Urinary bladder (tissue), 4 donors: ENCODE measurements around the gene AIF1. TPM values are rescaled to one million over a fixed set of nuclear protein-coding genes. Genes with fewer than 3 reads are reported as not detected.

Experiments
- DNase-seq: peaks from one replicate; pipeline ENCODE4 v3.0.0-alpha.2; 2015; ENCODE audit errors: extremely low spot score
- H3K27ac ChIP-seq: one replicate; pipeline ENCODE4 v1.5.1; 2013; ENCODE audit warnings: low read depth, mild to moderate bottlenecking, moderate library complexity
- H3K36me3 ChIP-seq: one replicate; pipeline ENCODE4 v1.6.1; 2013; ENCODE audit warnings: mild to moderate bottlenecking, moderate library complexity; ENCODE audit not compliant: insufficient read depth
- H3K4me1 ChIP-seq: one replicate; pipeline ENCODE4 v1.6.1; 2013; ENCODE audit warnings: mild to moderate bottlenecking, moderate library complexity; ENCODE audit not compliant: insufficient read depth
- H3K4me3 ChIP-seq: one replicate; pipeline ENCODE4 v1.5.1; 2013; ENCODE audit warnings: low read depth, low read length
- WGBS: extraction: QIAGEN DNeasy Blood & Tissue Kit; methylation state at CpG from one replicate; pipeline ENCODE4 v1.1.7; 2013; 5-methylcytosine and 5-hydroxymethylcytosine counted together
- polyA plus RNA-seq: library from polyadenylated mRNA; stranded (reverse); fragments of 200-250 nt; gene quantifications from one replicate; pipeline ENCODE4 v1.2.3, GENCODE V29; 2013
- total RNA-seq: library from RNA; depleted of rRNA; stranded (reverse); fragments of >200 nt; gene quantifications from one replicate; pipeline ENCODE4 v1.2.3, GENCODE V29; 2014
- donor health status: healthy with polysubstance abuse.
- donor health status: healthy.

AIF1 gene
- 42.6 TPM for total RNA-seq
- polyA plus RNA-seq: 41.7 TPM

DNA sequence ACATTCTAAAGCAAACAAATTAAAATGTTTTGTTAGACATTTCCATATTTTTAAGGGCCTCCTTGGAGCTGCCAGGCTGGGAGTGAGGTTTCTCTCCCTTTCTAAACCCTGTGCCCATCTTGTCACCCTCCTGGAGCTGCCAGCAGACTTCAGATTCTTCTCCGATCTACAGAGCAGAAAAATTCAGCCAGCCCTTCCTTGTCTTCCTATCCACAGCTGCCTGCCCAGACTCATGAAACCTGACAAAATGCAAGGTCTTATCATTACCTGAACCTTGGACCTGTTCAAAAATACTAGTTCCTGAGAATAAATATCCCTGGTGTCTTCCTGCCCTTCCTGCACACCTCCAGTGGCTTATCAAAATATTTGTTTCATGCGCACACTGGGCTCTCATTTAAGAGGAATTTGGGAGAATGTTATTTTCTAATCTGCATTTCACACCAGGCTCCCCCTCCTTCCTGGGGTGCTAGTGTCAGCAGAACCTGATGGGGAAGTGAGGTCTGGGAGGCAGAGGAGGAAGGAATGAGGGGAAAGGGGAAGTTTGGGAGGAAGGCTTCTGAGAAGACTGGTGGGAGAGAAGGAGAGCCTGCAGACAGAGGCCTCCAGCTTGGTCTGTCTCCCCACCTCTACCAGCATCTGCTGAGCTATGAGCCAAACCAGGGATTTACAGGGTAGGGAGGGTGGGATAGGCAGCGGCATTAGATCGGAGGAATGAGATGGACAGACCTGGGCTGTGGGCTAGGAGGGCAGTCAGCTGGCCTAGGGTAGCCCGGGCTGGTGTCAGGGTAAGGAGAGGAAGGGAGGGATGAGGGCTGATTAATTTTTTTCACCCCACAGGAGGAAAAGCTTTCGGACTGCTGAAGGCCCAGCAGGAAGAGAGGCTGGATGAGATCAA, at the start of gene AIF1:
Gene AIF1 (plus strand): TSS at position 551 of the 895 bp plus-strand sequence. CDS start 96 bp downstream, at position 647.
- 63% methylated on average over 6 of the region's 6 CpGs for WGBS
- no peak within 1 kb of the TSS for H3K27ac ChIP-seq
- no peaks in the 10 kb centered on the region for H3K36me3 ChIP-seq
- no peak for DNase-seq
- no peak within 1 kb of the TSS for H3K4me3 ChIP-seq
- peaks cover 1% of the 10 kb centered on the region for H3K4me1 ChIP-seq

- 43% methylated on average over 9 of the region's 9 CpGs for WGBS
- Histone ChIP-seq H3K27ac (no peak overlapping the region), H3K36me3 (no peaks in the 10 kb centered on the region), H3K4me1 (no peaks in the 10 kb centered on the region), H3K4me3 (no peak overlapping the region)
- DNase-seq: no peak
These were observed 47.3 kb upstream of the AIF1 start for GRCh38 chr6:31567531-31568370.

GRCh38 chr6:31568537-31568961, 46.5 kb upstream of the AIF1 start:
- no peak overlapping the region for H3K27ac ChIP-seq
- no peak for DNase-seq
- 69% methylated on average over 3 of the region's 3 CpGs for WGBS
- no peaks in the 10 kb centered on the region for H3K36me3 ChIP-seq
- no peak overlapping the region for H3K4me3 ChIP-seq
- no peaks in the 10 kb centered on the region for H3K4me1 ChIP-seq

DNA sequence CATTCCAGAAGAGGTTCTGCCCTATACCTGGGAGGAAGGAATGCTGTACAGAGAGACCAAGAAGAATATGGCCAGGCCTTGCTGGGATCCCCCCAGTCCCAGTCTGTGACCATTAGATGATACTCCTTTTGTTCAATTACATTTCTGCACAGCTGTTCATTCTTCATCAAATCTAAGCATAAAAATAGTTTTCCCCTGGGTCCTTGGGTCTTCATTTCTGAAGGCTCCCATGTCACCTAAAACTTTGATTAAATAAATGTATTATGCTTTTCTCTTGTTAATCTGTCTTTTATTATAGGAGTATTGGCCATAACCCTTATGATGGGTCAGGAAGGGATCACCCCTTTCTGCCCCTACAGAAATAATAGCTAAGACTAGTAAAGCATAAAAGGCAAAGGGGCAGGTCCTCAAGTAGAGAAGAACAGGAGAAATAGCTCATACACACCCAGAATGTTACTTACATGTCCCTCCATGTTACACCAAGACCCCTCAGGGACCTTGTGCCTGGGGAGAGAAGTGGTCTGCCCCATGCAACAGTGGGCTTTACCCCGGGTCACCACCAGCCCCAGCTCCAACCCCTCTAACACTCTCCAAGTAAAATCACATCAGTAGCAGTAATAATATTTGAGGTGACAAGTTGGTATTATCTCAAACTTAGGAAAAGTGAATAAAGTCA, 45.0 kb upstream of the AIF1 start:
- Histone ChIP-seq H3K27ac (no peak overlapping the region), H3K4me3 (no peak overlapping the region), H3K36me3 (no peaks in the 10 kb centered on the region), H3K4me1 (no peaks in the 10 kb centered on the region)
- DNase-seq: no peak
- 79% methylated on average over 1 of the region's 1 CpG for WGBS

DNA sequence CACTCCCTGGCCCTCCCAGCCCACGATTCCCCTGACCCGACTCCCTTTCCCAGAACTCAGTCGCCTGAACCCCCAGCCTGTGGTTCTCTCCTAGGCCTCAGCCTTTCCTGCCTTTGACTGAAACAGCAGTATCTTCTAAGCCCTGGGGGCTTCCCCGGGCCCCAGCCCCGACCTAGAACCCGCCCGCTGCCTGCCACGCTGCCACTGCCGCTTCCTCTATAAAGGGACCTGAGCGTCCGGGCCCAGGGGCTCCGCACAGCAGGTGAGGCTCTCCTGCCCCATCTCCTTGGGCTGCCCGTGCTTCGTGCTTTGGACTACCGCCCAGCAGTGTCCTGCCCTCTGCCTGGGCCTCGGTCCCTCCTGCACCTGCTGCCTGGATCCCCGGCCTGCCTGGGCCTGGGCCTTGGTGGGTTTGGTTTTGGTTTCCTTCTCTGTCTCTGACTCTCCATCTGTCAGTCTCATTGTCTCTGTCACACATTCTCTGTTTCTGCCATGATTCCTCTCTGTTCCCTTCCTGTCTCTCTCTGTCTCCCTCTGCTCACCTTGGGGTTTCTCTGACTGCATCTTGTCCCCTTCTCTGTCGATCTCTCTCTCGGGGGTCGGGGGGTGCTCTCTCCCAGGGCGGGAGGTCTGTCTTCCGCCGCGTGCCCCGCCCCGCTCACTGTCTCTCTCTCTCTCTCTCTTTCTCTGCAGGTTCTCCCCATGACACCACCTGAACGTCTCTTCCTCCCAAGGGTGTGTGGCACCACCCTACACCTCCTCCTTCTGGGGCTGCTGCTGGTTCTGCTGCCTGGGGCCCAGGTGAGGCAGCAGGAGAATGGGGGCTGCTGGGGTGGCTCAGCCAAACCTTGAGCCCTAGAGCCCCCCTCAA, 42.8 kb upstream of the AIF1 start, which contains the start of gene LTA:
Gene LTA (plus strand): TSS at position 249 of the 871 bp plus-strand sequence. CDS start 454 bp downstream, at position 703.
- no peaks in the 10 kb centered on the region for H3K4me1 ChIP-seq
- DNase-seq: no peak
- no peak within 1 kb of the TSS for H3K4me3 ChIP-seq
- H3K27ac ChIP-seq: no peak within 1 kb of the TSS
- H3K36me3 ChIP-seq: no peaks in the 10 kb centered on the region
- 82% methylated on average over 27 of the region's 27 CpGs for WGBS

DNA sequence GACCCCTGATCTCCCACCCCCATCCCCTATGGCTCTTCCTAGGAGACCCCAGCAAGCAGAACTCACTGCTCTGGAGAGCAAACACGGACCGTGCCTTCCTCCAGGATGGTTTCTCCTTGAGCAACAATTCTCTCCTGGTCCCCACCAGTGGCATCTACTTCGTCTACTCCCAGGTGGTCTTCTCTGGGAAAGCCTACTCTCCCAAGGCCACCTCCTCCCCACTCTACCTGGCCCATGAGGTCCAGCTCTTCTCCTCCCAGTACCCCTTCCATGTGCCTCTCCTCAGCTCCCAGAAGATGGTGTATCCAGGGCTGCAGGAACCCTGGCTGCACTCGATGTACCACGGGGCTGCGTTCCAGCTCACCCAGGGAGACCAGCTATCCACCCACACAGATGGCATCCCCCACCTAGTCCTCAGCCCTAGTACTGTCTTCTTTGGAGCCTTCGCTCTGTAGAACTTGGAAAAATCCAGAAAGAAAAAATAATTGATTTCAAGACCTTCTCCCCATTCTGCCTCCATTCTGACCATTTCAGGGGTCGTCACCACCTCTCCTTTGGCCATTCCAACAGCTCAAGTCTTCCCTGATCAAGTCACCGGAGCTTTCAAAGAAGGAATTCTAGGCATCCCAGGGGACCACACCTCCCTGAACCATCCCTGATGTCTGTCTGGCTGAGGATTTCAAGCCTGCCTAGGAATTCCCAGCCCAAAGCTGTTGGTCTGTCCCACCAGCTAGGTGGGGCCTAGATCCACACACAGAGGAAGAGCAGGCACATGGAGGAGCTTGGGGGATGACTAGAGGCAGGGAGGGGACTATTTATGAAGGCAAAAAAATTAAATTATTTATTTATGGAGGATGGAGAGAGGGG, 41.6 kb upstream of the AIF1 start:
- H3K4me3 ChIP-seq: no peak overlapping the region
- H3K27ac ChIP-seq: no peak overlapping the region
- 85% methylated on average over 9 of the region's 9 CpGs for WGBS
- DNase-seq: no peak
- no peaks in the 10 kb centered on the region for H3K36me3 ChIP-seq
- no peaks in the 10 kb centered on the region for H3K4me1 ChIP-seq

DNA sequence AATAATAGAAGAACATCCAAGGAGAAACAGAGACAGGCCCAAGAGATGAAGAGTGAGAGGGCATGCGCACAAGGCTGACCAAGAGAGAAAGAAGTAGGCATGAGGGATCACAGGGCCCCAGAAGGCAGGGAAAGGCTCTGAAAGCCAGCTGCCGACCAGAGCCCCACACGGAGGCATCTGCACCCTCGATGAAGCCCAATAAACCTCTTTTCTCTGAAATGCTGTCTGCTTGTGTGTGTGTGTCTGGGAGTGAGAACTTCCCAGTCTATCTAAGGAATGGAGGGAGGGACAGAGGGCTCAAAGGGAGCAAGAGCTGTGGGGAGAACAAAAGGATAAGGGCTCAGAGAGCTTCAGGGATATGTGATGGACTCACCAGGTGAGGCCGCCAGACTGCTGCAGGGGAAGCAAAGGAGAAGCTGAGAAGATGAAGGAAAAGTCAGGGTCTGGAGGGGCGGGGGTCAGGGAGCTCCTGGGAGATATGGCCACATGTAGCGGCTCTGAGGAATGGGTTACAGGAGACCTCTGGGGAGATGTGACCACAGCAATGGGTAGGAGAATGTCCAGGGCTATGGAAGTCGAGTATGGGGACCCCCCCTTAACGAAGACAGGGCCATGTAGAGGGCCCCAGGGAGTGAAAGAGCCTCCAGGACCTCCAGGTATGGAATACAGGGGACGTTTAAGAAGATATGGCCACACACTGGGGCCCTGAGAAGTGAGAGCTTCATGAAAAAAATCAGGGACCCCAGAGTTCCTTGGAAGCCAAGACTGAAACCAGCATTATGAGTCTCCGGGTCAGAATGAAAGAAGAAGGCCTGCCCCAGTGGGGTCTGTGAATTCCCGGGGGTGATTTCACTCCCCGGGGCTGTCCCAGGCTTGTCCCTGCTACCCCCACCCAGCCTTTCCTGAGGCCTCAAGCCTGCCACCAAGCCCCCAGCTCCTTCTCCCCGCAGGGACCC, 40.6 kb upstream of the AIF1 start:
- H3K36me3 ChIP-seq: no peaks in the 10 kb centered on the region
- no peak overlapping the region for H3K4me3 ChIP-seq
- no peaks in the 10 kb centered on the region for H3K4me1 ChIP-seq
- no peak overlapping the region for H3K27ac ChIP-seq
- no peak for DNase-seq
- 83% methylated on average over 14 of the region's 14 CpGs for WGBS

DNA sequence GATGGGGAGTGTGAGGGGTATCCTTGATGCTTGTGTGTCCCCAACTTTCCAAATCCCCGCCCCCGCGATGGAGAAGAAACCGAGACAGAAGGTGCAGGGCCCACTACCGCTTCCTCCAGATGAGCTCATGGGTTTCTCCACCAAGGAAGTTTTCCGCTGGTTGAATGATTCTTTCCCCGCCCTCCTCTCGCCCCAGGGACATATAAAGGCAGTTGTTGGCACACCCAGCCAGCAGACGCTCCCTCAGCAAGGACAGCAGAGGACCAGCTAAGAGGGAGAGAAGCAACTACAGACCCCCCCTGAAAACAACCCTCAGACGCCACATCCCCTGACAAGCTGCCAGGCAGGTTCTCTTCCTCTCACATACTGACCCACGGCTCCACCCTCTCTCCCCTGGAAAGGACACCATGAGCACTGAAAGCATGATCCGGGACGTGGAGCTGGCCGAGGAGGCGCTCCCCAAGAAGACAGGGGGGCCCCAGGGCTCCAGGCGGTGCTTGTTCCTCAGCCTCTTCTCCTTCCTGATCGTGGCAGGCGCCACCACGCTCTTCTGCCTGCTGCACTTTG, 39.6 kb upstream of the AIF1 start, which contains the start of gene TNF:
Gene TNF (plus strand): TSS at position 231 of the 567 bp plus-strand sequence. CDS start 177 bp downstream, at position 408.
- 42% methylated on average over 19 of the region's 19 CpGs for WGBS
- Histone ChIP-seq H3K36me3 (no peaks in the 10 kb centered on the region), H3K4me3 (peak within 1 kb of the TSS; percentile 1), H3K27ac (no peak within 1 kb of the TSS), H3K4me1 (no peaks in the 10 kb centered on the region)
- DNase-seq: no peak

DNA sequence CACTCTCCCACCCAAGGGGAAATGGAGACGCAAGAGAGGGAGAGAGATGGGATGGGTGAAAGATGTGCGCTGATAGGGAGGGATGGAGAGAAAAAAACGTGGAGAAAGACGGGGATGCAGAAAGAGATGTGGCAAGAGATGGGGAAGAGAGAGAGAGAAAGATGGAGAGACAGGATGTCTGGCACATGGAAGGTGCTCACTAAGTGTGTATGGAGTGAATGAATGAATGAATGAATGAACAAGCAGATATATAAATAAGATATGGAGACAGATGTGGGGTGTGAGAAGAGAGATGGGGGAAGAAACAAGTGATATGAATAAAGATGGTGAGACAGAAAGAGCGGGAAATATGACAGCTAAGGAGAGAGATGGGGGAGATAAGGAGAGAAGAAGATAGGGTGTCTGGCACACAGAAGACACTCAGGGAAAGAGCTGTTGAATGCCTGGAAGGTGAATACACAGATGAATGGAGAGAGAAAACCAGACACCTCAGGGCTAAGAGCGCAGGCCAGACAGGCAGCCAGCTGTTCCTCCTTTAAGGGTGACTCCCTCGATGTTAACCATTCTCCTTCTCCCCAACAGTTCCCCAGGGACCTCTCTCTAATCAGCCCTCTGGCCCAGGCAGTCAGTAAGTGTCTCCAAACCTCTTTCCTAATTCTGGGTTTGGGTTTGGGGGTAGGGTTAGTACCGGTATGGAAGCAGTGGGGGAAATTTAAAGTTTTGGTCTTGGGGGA, 38.9 kb upstream of the AIF1 start:
- H3K4me3 ChIP-seq: peak overlapping the region; percentile 1
- no peaks in the 10 kb centered on the region for H3K4me1 ChIP-seq
- DNase-seq: no peak
- H3K36me3 ChIP-seq: no peaks in the 10 kb centered on the region
- H3K27ac ChIP-seq: no peak overlapping the region
- 63% methylated on average over 8 of the region's 8 CpGs for WGBS

DNA sequence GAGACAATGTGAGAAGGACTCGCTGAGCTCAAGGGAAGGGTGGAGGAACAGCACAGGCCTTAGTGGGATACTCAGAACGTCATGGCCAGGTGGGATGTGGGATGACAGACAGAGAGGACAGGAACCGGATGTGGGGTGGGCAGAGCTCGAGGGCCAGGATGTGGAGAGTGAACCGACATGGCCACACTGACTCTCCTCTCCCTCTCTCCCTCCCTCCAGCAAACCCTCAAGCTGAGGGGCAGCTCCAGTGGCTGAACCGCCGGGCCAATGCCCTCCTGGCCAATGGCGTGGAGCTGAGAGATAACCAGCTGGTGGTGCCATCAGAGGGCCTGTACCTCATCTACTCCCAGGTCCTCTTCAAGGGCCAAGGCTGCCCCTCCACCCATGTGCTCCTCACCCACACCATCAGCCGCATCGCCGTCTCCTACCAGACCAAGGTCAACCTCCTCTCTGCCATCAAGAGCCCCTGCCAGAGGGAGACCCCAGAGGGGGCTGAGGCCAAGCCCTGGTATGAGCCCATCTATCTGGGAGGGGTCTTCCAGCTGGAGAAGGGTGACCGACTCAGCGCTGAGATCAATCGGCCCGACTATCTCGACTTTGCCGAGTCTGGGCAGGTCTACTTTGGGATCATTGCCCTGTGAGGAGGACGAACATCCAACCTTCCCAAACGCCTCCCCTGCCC, 38.0 kb upstream of the AIF1 start:
- Histone ChIP-seq H3K4me3 (no peak overlapping the region), H3K27ac (no peak overlapping the region), H3K4me1 (no peaks in the 10 kb centered on the region), H3K36me3 (no peaks in the 10 kb centered on the region)
- DNase-seq: no peak
- 86% methylated on average over 19 of the region's 19 CpGs for WGBS
